ENCODE data around the gene MNAT1. TPM values are rescaled to one million over a fixed set of nuclear protein-coding genes. Genes with fewer than 3 reads are reported as not detected.
"Not testable (repeated sequence)": the region's sequence is repeated elsewhere in the genome, so short reads cannot be mapped to it uniquely, and the experiment has no call there.

Gene MNAT1
- total RNA-seq, 1 donor from 2014 or later, result 29.5 TPM

DNA sequence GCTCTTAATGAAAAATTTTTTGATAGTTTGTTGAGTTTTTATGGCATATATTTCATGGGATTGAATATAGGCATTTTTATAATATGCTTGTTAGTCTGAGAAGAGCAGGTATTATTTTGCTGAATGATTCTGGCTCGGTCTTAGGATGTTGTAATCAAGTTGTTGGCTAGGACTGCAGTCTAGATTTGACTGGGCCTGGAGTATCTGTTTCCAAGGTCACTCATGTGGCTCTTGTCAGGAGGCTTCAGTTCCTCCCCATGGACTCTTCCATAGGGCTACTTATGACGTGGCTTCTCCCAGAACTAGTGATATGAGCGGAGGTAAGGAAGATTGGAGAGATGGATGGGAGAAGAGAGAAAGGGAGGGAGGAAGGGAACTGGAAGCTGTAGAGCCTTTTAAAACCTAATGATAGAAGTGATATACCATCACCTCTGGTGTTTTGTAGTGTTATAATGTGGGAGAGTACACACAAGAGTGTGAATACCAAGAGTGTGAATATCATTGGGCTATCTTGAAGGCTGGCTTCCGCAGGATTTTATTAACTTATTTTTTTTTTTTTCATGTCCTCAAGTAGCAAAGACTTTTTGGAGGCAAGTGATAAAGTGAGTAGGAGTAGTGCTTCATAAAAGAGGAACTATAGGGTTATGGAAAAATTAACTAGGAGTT is 4.4 kb downstream of the MNAT1 start:
- no peak for DNase-seq (ENCODE audit: low read depth in 2 of 2)

GRCh38 chr14:60744566-60744965 is 10.0 kb downstream of the MNAT1 start:
- DNase-seq (ENCODE audit: low read depth in 2 of 2), result no peak

GRCh38 chr14:60753264-60754119 is 18.9 kb downstream of the MNAT1 start:
- DNase-seq (ENCODE audit: low read depth in 2 of 2), result no peak

DNA sequence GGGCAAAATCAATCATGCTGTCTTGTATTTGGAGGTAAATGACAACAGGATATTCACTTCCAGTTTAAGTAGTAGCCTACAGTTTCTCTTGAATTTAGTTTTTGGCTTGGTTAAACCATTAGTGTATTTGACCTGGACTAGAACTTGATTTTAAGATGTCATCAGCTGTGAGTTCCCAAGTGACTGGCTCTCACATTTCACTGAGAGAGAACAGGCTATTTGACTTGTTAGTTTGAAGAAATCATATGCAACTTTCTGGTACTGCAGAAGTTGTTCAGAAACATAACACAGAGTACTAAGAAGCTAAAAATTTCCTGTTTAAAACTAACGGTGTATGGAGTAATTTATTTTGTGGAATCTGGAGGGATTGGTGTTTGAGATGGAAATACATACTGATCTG is 22.3 kb downstream of the MNAT1 start:
- DNase-seq (ENCODE audit: low read depth in 2 of 2), result peak in 1 of 2 donors; percentile 7

- peak; percentile 40 to 69 for DNase-seq (ENCODE audit: low read depth in 2 of 2)
Measured at GRCh38 chr14:60757567-60758002, 23.0 kb downstream of the MNAT1 start.

- no peak for DNase-seq (ENCODE audit: low read depth in 2 of 2)
Measured at GRCh38 chr14:60758885-60759284, 24.3 kb downstream of the MNAT1 start.

- DNase-seq (ENCODE audit: low read depth in 2 of 2), result no peak
Measured at GRCh38 chr14:60760209-60760608, 25.6 kb downstream of the MNAT1 start.

DNA sequence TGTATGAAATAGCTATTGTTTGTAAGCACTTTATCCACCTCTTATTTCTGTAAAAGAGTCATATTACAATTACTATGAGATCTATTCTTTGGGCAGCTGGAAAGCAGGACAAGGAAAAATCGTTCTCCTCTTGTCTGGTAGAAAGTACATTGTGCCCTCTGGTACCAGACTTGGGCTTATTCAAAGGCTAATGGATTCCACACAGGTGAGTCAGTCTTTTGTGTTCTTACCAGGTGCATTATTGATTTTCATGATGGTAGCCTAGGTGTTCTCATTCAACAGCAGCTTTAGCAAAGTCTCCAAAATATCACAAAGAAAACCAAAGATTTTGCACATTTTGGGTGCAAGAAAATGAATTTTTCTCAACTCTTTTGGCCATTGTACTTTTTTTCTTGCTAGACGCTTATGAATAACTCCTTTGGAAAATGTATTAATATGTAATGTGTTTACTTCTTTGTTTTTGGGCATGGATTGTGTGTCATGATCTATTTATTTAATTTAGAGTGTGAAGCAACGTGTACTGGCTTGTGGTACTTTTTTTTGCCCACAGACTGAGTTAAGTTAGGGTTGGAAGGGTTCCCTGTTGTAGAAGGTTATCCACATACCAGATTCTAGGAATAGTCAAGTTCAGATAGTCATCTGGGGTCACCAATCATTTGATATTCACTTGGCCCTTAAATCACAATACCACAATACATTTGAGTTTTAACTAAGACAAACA is 26.2 kb downstream of the MNAT1 start:
- DNase-seq (ENCODE audit: low read depth in 2 of 2), result no peak

- DNase-seq (ENCODE audit: low read depth in 2 of 2), result no peak
Measured at GRCh38 chr14:60768602-60769001, 34.0 kb downstream of the MNAT1 start.

GRCh38 chr14:60771117-60771516 is 36.6 kb downstream of the MNAT1 start:
- no peak for DNase-seq (ENCODE audit: low read depth in 2 of 2)

DNA sequence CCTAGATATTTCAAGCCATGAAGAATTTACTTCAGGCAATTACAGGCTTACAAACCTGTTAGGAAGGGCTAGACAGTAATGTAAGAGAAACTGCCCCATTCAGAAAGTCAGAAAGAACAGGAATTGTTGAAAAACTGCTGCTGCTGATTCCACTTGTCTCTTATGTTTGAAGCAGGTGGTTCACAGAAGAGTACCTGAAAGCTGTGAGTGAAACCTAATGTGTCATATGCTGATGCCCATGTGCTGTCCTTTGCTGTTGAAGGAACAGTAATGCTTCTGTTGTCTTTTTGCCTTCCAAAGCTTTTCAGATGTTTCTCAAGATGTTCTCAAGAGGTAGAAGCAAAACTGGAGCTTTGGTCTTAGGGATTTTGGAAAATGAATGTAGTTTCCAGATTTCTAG is 39.0 kb downstream of the MNAT1 start:
- DNase-seq (ENCODE audit: low read depth in 2 of 2), result no peak

- peak in 1 of 2 donors; percentile 37 for DNase-seq (ENCODE audit: low read depth in 2 of 2)
Measured at GRCh38 chr14:60775296-60775695, 40.7 kb downstream of the MNAT1 start.

DNA sequence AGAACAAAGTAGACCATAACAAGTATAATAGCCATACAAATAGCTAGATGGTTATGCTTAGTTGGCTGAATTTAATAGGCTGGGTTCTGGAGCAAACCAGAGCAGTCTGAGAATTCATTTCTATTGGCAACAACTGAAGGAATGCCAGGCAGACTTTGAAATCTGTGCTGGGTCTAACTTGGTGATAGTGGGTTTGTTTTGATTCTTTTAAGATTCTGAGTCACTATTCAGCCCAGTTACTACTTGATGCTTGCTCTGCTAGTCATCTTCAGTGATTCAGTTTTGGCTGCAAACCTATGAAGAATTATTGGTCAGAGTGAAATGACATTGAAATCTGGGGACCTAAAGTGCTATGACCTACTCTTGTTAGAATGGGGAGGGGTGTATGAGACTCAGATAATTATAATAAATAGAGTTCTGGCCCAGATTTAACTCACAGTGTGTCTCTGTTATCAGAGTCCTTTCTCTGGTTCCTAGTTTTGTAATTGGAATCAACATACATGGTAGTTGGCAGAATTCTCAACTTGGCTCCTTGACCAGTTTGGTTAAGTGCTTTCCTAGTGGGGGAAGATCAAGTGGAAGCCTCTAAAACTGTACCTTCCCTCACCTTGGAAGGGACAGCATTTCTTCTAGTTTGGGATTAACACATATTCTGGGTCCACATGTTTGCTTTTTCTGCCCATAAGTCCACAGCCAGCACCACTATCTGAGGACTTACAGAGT is 43.5 kb downstream of the MNAT1 start:
- DNase-seq (ENCODE audit: low read depth in 2 of 2), result peak in 1 of 2 donors; percentile 2

DNA sequence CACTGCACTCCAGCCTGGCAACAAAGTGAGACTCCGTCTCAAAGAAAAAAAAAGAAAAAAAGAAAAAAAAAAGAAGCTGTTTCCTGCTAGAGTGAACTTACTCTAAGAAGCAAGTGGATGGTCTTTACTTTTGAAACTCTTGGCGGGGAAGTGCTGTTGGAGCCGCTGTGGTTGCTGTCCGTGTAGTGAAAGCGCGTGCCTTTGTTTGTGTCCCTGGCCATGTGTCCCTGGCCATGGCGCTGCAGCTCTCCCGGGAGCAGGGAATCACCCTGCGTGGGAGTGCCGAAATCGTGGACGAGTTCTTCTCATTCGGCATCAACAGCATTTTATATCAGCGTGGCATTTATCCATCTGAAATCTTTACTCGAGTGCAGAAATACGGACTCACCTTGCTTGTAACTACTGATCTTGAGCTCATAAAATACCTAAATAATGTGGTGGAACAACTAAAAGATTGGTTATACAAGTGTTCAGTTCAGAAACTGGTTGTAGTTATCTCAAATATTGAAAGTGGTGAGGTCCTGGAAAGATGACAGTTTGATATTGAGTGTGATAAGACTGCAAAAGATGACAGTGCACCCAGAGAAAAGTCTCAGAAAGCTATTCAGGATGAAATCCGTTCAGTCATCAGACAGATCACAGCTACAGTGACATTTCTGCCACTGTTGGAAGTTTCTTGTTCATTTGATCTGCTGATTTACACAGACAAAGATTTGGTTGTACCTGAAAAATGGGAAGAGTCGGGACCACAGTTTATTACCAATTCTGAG is 45.4 kb downstream of the MNAT1 start:
- not testable (repeated sequence) for DNase-seq (ENCODE audit: low read depth in 2 of 2)

- not testable (repeated sequence) for DNase-seq (ENCODE audit: low read depth in 2 of 2)
Measured at GRCh38 chr14:60780558-60780957, 46.0 kb downstream of the MNAT1 start.

- DNase-seq (ENCODE audit: low read depth in 2 of 2), result no peak
Measured at GRCh38 chr14:60786905-60787304, 52.3 kb downstream of the MNAT1 start.

GRCh38 chr14:60789656-60790055 is 55.1 kb downstream of the MNAT1 start:
- DNase-seq (ENCODE audit: low read depth in 2 of 2), result no peak

GRCh38 chr14:60790850-60791249 is 56.3 kb downstream of the MNAT1 start:
- DNase-seq (ENCODE audit: low read depth in 2 of 2), result no peak

DNA sequence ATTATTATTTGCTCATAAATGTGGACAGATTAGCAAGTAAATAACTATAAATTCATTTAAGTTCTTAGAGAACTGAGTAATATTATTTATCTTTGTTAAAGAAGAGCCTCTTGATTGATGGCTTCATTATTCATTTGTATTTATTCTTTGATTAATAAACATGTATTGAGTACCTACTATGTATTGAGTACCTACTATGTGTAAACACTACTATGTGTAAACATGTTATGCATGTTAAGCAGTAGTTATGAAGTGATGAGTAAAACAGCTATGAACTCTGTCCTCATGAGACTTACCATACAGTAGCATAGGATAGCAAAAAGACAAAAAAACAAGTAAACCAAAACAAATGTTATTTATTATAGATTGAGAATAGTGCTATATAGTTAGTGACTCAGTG is 61.9 kb downstream of the MNAT1 start:
- DNase-seq (ENCODE audit: low read depth in 2 of 2), result no peak

DNA sequence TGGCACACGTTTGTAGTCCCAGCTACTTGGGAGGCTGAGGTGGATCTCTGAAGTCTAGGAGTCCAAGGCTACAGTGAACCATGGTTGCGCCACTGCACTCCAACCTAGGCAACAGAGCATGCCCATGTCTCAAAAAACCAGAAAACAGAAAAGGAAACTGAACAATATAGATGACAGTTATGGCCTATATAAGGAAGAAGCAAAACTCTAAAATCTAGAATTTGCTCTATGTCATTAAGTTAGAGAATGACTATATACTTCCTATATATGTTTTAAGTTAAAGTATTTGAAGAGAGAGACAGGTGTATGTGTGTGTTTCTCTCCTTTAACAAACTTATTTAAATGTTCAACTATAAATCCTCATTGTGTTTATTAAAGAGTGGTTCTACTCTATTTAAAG is 65.8 kb downstream of the MNAT1 start:
- no peak for DNase-seq (ENCODE audit: low read depth in 2 of 2)

DNA sequence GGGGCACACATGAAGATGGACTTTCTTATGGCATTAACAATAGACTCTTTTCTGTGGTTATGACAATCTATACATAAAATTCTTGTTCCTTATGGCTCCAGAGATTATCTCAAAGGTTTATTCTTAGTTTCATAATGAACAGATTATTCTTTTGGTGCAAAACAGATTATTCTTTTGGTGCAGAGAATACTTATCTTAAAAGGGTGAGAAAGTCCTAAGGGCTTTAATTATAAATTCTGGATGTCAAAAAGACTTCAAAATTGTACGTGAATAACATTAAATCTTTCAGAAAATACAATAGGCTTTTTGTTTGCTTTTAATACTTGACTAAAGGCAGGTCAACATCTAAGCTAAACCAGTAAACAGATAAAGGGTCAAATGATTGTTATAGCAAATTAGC is 69.3 kb downstream of the MNAT1 start:
- DNase-seq (ENCODE audit: low read depth in 2 of 2), result no peak
